Suprapubic skin (tissue), 4 donors: Measurements from ENCODE around the gene MAGEB17.

ENCODE experiments used
- CTCF ChIP-seq, 2 donors: fragments of 200-600 bp in 1 of 2; fragments of 450-650 bp in 1 of 2; sonication (generic) in 1 of 2; IDR thresholded peaks; one replicate each; pipeline ENCODE4 v1.5.1; 2016 to 2019; ENCODE audit warnings: antibody characterized with exemption in 2 of 2, mild to moderate bottlenecking in 1 of 2, moderate library complexity in 1 of 2
- EP300 ChIP-seq: sonication (generic); formaldehyde crosslinking; IDR thresholded peaks from one replicate; pipeline ENCODE4 v1.6.1; 2017; ENCODE audit warnings: antibody characterized with exemption
- POLR2A ChIP-seq, 2 donors: fragments of 450-650 bp; IDR thresholded peaks; one replicate each; pipeline ENCODE4 v1.6.1; 2017; ENCODE audit warnings: antibody characterized with exemption in 2 of 2, mild to moderate bottlenecking in 2 of 2, moderate library complexity in 2 of 2
- POLR2AphosphoS5 ChIP-seq, 3 donors: sonication (generic); formaldehyde crosslinking; IDR thresholded peaks; one replicate each; pipeline ENCODE4 v1.6.1; 2017; ENCODE audit warnings: antibody characterized with exemption in 3 of 3

GRCh38 chrX:16155581-16156096 lies 11.6 kb upstream of the MAGEB17 start:
- TF ChIP-seq CTCF (IDR thresholded peaks at IDR 0.05) (no peak), POLR2A (IDR thresholded peaks at IDR 0.05) (no peak), POLR2AphosphoS5 (IDR thresholded peaks at IDR 0.05) (no peak), EP300 (no peak)
